SK-N-MC (cell line): ENCODE data around the gene SLC39A12.

Experiments used
- EZH2 ChIP-seq: fragments of 200-600 bp; sonication (generic); IDR thresholded peaks from one replicate; pipeline ENCODE4 v1.6.1; 2017; ENCODE audit warnings: antibody characterized with exemption
- POLR2AphosphoS5 ChIP-seq: IDR thresholded peaks from 2 replicates; pipeline ENCODE4 v1.6.1; 2012; ENCODE audit warnings: mild to moderate bottlenecking, low read depth, low read length, borderline replicate concordance

DNA sequence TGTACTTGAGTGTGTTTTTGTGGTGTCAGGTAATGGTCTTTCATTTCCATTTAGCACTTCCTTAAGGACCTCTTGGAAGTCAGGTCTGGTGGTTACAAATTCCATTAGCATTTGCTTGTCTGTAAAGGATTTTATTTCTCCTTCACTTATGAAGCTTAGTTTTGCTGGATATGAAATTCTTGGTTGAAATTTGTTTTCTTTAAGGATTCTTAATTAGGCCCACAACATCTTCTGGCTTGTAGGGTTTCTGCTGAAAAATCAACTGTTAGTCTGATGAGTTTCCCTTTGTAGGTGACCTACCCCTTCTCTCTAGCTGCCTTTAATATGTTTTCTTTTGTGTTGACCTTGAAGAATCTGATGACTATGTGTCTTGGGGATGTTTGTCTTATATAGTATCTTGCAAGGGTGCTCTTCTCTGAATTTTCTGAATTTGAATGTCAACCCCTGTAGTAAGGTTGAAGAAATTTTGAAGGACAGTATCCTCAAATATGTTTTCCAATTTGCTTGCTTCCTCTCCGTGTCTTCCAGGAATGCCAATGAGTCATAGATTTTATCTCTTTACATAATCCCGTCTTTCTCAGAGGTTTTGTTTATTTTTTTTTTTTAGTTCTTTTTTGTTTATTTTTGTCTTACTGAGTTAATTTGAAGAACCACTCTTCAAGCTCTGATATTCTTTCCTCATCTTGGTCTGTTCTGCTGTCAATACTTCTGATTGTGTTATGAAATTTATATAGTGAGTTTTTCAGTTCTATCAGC lies 70.2 kb downstream of the SLC39A12 start:
- TF ChIP-seq EZH2 (no peak), POLR2AphosphoS5 (no peak)
